CD14-positive monocyte (primary cell): ENCODE data around the gene INPP4A. TPM values are rescaled to one million over a fixed set of nuclear protein-coding genes. Genes with fewer than 3 reads are reported as not detected.

Experiments used
- DNase-seq, 3 donors: peaks; one replicate each; pipeline ENCODE4 v3.0.0-alpha.2; 2011 to 2022
- H2AFZ ChIP-seq: 2 replicates; pipeline ENCODE4 v1.6.0; 2012; ENCODE audit warnings: mild to moderate bottlenecking, low read depth, low read length, inconsistent platforms; ENCODE audit not compliant: insufficient read depth, poor library complexity, severe bottlenecking
- H3K27ac ChIP-seq, 2 donors: 1 replicate in 1 of 2; 2 replicates in 1 of 2; pipeline ENCODE4 v1.5.1; 2012 to 2013; ENCODE audit warnings: low read length in 2 of 2, control low read depth in 1 of 2, inconsistent platforms in 1 of 2, low read depth in 1 of 2, mild to moderate bottlenecking in 1 of 2
- H3K27me3 ChIP-seq, 2 donors: one replicate each; pipeline versions ENCODE4 v1.6.0 to v1.6.1; 2011 to 2013; ENCODE audit warnings: low read length in 2 of 2; ENCODE audit not compliant: control insufficient read depth in 2 of 2, insufficient read depth in 2 of 2
- H3K36me3 ChIP-seq, 2 donors: replicated peaks in 1 of 2; 1 replicate in 1 of 2; 2 replicates in 1 of 2; pipeline versions ENCODE4 v1.5.1 to v1.6.1; 2012 to 2013; ENCODE audit warnings: low read length in 2 of 2, control low read depth in 1 of 2, inconsistent platforms in 1 of 2, mild to moderate bottlenecking in 1 of 2; ENCODE audit not compliant: insufficient read depth in 2 of 2, control insufficient read depth in 1 of 2
- H3K4me1 ChIP-seq, 2 donors: 1 replicate in 1 of 2; 2 replicates in 1 of 2; pipeline versions ENCODE4 v1.5.1 to v1.6.1; 2012 to 2013; ENCODE audit warnings: low read length in 2 of 2, control low read depth in 1 of 2, inconsistent platforms in 1 of 2, mild to moderate bottlenecking in 1 of 2, moderate library complexity in 1 of 2; ENCODE audit not compliant: insufficient read depth in 2 of 2, control insufficient read depth in 1 of 2
- H3K4me2 ChIP-seq: replicated peaks from 2 replicates; pipeline ENCODE3; 2012; ENCODE audit warnings: low read length, moderate library complexity, mild to moderate bottlenecking; ENCODE audit not compliant: poor library complexity, severe bottlenecking; ENCODE audit errors: extremely low read depth
- H3K4me3 ChIP-seq, 3 experiments: fragments of 200-600 bp in 1 of 3; sonication (generic) in 1 of 3; replicated peaks in 1 of 3; 1 replicate in 2 of 3; 2 replicates in 1 of 3; pipeline ENCODE4 v1.5.1; 2011 to 2013; ENCODE audit warnings: low read length in 3 of 3, mild to moderate bottlenecking in 3 of 3, control low read depth in 2 of 3, low read depth in 2 of 3, inconsistent platforms in 1 of 3, moderate library complexity in 1 of 3
- H3K79me2 ChIP-seq: 2 replicates; pipeline ENCODE4 v1.6.0; 2012; ENCODE audit warnings: mild to moderate bottlenecking, control low read depth, inconsistent platforms, low read length, moderate library complexity; ENCODE audit not compliant: insufficient read depth
- H3K9ac ChIP-seq: 2 replicates; pipeline ENCODE4 v1.6.0; 2017; ENCODE audit warnings: low read length, mild to moderate bottlenecking; ENCODE audit not compliant: insufficient read depth, poor library complexity, severe bottlenecking
- H3K9me3 ChIP-seq, 2 donors: replicated peaks in 1 of 2; 1 replicate in 1 of 2; 2 replicates in 1 of 2; pipeline versions ENCODE4 v1.5.1 to v1.6.1; 2012 to 2013; ENCODE audit warnings: low read length in 2 of 2, control low read depth in 1 of 2; ENCODE audit not compliant: control insufficient read depth in 1 of 2, insufficient read depth in 1 of 2
- H4K20me1 ChIP-seq: 2 replicates; pipeline ENCODE4 v1.6.0; 2012; ENCODE audit warnings: mild to moderate bottlenecking, low read length, control low read depth, moderate library complexity; ENCODE audit not compliant: insufficient read depth
- H3K27ac Mint-ChIP-seq, 7 donors: one replicate each; pipeline ENCODE4 v1.8.0; 2020; ENCODE audit warnings: mild to moderate bottlenecking in 7 of 7, mixed read lengths in 7 of 7, moderate library complexity in 6 of 7, inconsistent platforms in 2 of 7
- H3K27me3 Mint-ChIP-seq, 3 donors: one replicate each; pipeline ENCODE4 v1.8.0; 2021 to 2022; ENCODE audit warnings: low read depth in 3 of 3, mild to moderate bottlenecking in 3 of 3, mixed read lengths in 3 of 3, moderate library complexity in 3 of 3, inconsistent platforms in 1 of 3
- H3K36me3 Mint-ChIP-seq, 2 donors: one replicate each; pipeline ENCODE4 v1.8.0; 2020; ENCODE audit warnings: mixed read lengths in 2 of 2, inconsistent platforms in 1 of 2, mild to moderate bottlenecking in 1 of 2
- H3K4me1 Mint-ChIP-seq: one replicate; pipeline ENCODE4 v1.8.0; 2020; ENCODE audit warnings: mild to moderate bottlenecking, mixed read lengths
- H3K4me3 Mint-ChIP-seq, 2 donors: one replicate each; pipeline ENCODE4 v1.8.0; 2020; ENCODE audit warnings: mild to moderate bottlenecking in 2 of 2, mixed read lengths in 2 of 2, moderate library complexity in 1 of 2
- H3K9me3 Mint-ChIP-seq, 7 donors: one replicate each; pipeline ENCODE4 v1.8.0; 2020 to 2022; ENCODE audit warnings: mixed read lengths in 7 of 7, mild to moderate bottlenecking in 6 of 7, moderate library complexity in 6 of 7, inconsistent platforms in 2 of 7
- CTCF ChIP-seq: fragments of 200-600 bp; IDR thresholded peaks from one replicate; pipeline ENCODE4 v1.8.0; 2022; ENCODE audit warnings: antibody characterized with exemption, mild to moderate bottlenecking
- WGBS: methylation state at CpG from one replicate; pipeline ENCODE4 v1.1.5; 2013; ENCODE audit warnings: missing lambda C conversion rate; ENCODE audit not compliant: insufficient coverage; 5-methylcytosine and 5-hydroxymethylcytosine counted together
- intact Hi-C, 2 donors: fragments of 100-400 bp; cut with micrococcal nuclease; formaldehyde crosslinking; loops; one replicate each; pipeline versions ENCODE4 v1.15.0 to v1.15.1; 2023
- polyA plus RNA-seq, 3 donors: library from polyadenylated mRNA; depleted of rRNA in 1 of 3; unstranded in 2 of 3; stranded (reverse) in 1 of 3; fragments of 300-500 nt in 2 of 3; fragments of >200 nt in 1 of 3; fragmentation: Illumina TruSeq in 2 of 3; gene quantifications; 1 replicate in 2 of 3; 2 replicates in 1 of 3; pipeline ENCODE4 v1.2.3, GENCODE V29; 2012 to 2021

Gene INPP4A
- polyA plus RNA-seq, 3 donors = 13.7 to 52.4 (median 20.7) TPM

- Histone ChIP-seq H4K20me1 (peaks cover 34% of the 10 kb centered on the region), H3K27ac (peak overlapping the region; percentile 13 to 79), H3K9ac (no peak overlapping the region), H3K79me2 (peaks cover 58% of the 10 kb centered on the region), H3K36me3 (peaks cover 20 to 35% of the 10 kb centered on the region in 2 donors), H3K4me3 (no peak overlapping the region), H2AFZ (no peak overlapping the region), H3K27me3 (no peaks in the 10 kb centered on the region), H3K9me3 (no peaks in the 10 kb centered on the region), H3K4me1 (peaks cover 38 to 42% of the 10 kb centered on the region in 2 donors), H3K4me2 (no peak overlapping the region)
- Mint-ChIP-seq H3K36me3 (peaks cover 42 to 54% of the 10 kb centered on the region in 2 donors), H3K4me3 (no peak overlapping the region), H3K4me1 (peaks cover 55% of the 10 kb centered on the region), H3K9me3 (no peaks in the 10 kb centered on the region), H3K27me3 (no peaks in the 10 kb centered on the region), H3K27ac (peak overlapping the region in 5 of 7 donors; percentile 13 to 90 (median 25))
- peak; percentile 70 to 86 (median 85) for DNase-seq
- peak; percentile 93 for TF ChIP-seq CTCF
- intact Hi-C loops = loop anchor here (2.0 to 5.0 kb wide), 2 partner anchors 105 to 106 kb away; no protein-coding TSS in a partner anchor
- 64% methylated on average over 3 of the region's 4 CpGs for WGBS
Observed at GRCh38 chr2:98518101-98518500, 73.4 kb downstream of the INPP4A start.

- Histone ChIP-seq H3K9me3 (no peaks in the 10 kb centered on the region), H3K9ac (no peak overlapping the region), H2AFZ (no peak overlapping the region), H4K20me1 (peaks cover 36% of the 10 kb centered on the region), H3K36me3 (peaks cover 20 to 41% of the 10 kb centered on the region in 2 donors), H3K4me3 (no peak overlapping the region), H3K4me2 (no peak overlapping the region), H3K79me2 (peaks cover 47% of the 10 kb centered on the region), H3K4me1 (peaks cover 38 to 42% of the 10 kb centered on the region in 2 donors), H3K27ac (peak overlapping the region in 1 of 2 donors; percentile 53), H3K27me3 (no peaks in the 10 kb centered on the region)
- Mint-ChIP-seq H3K27me3 (no peaks in the 10 kb centered on the region), H3K4me3 (no peak overlapping the region), H3K9me3 (no peaks in the 10 kb centered on the region), H3K4me1 (peaks cover 45% of the 10 kb centered on the region), H3K27ac (peak overlapping the region in 6 of 7 donors; percentile 19 to 67 (median 42)), H3K36me3 (peaks cover 42 to 58% of the 10 kb centered on the region in 2 donors)
- 92% methylated on average over 2 of the region's 6 CpGs for WGBS
- no peak for DNase-seq
- intact Hi-C loops = loop anchor here (2.0 to 5.0 kb wide), 2 partner anchors 106 to 107 kb away; no protein-coding TSS in a partner anchor
- no peak for TF ChIP-seq CTCF
Observed at GRCh38 chr2:98519156-98519555, 74.5 kb downstream of the INPP4A start.
